Astrocyte (in vitro differentiated cells and primary cell): ENCODE data around the gene TUG1. TPM values are rescaled to one million over a fixed set of nuclear protein-coding genes. Genes with fewer than 3 reads are reported as not detected.

Source experiments
- DNase-seq: peaks from one replicate; pipeline ENCODE4 v3.0.0-alpha.2; 2010; ENCODE audit warnings: low read depth
- FAIRE-seq: peaks from 2 replicates; lab custom pipeline; 2011; peaks lifted over from hg19 to GRCh38; lab: Jason Lieb, UNC
- H2AFZ ChIP-seq: 2 replicates; pipeline ENCODE4 v1.6.0; 2012; ENCODE audit warnings: low read depth, low read length, inconsistent platforms
- H3K27ac ChIP-seq: 2 replicates; pipeline ENCODE4 v1.5.1; 2011; ENCODE audit warnings: low read depth, low read length, inconsistent platforms
- H3K27me3 ChIP-seq: 2 replicates; pipeline ENCODE4 v1.6.0; 2011; ENCODE audit warnings: low read length, inconsistent platforms; ENCODE audit not compliant: insufficient read depth
- H3K36me3 ChIP-seq: 2 replicates; pipeline ENCODE4 v1.5.1; 2011; ENCODE audit warnings: low read length, inconsistent platforms; ENCODE audit not compliant: insufficient read depth
- H3K4me1 ChIP-seq: 2 replicates; pipeline ENCODE4 v1.5.1; 2011; ENCODE audit warnings: low read length, inconsistent platforms; ENCODE audit not compliant: insufficient read depth
- H3K4me2 ChIP-seq: 2 replicates; pipeline ENCODE4 v1.6.0; 2012; ENCODE audit warnings: low read length, inconsistent platforms
- H3K4me3 ChIP-seq: 2 replicates; pipeline ENCODE4 v1.5.1; 2011; ENCODE audit warnings: low read depth, mild to moderate bottlenecking, low read length, inconsistent platforms; ENCODE audit not compliant: insufficient read depth
- H3K79me2 ChIP-seq: 2 replicates; pipeline ENCODE4 v1.6.0; 2012; ENCODE audit warnings: mild to moderate bottlenecking, low read length, inconsistent platforms; ENCODE audit not compliant: insufficient read depth
- H3K9ac ChIP-seq: 2 replicates; pipeline ENCODE4 v1.6.0; 2012; ENCODE audit warnings: mild to moderate bottlenecking, low read length, inconsistent platforms
- H3K9me3 ChIP-seq: 2 replicates; pipeline ENCODE4 v1.5.1; 2012; ENCODE audit warnings: low read depth, mild to moderate bottlenecking, low read length, inconsistent platforms; ENCODE audit not compliant: insufficient read depth
- H4K20me1 ChIP-seq: 2 replicates; pipeline ENCODE4 v1.6.0; 2012; ENCODE audit warnings: low read length, inconsistent platforms; ENCODE audit not compliant: insufficient read depth
- H3K27ac Mint-ChIP-seq: one replicate; pipeline ENCODE4 v1.8.0; 2021; ENCODE audit warnings: mild to moderate bottlenecking, mixed read lengths; ENCODE audit not compliant: unreplicated experiment
- H3K27me3 Mint-ChIP-seq: one replicate; pipeline ENCODE4 v1.8.0; 2021; ENCODE audit warnings: low read depth, mixed read lengths; ENCODE audit not compliant: unreplicated experiment
- H3K36me3 Mint-ChIP-seq: one replicate; pipeline ENCODE4 v1.8.0; 2021; ENCODE audit warnings: low read depth, mixed read lengths; ENCODE audit not compliant: unreplicated experiment
- H3K4me1 Mint-ChIP-seq: one replicate; pipeline ENCODE4 v1.8.0; 2021; ENCODE audit warnings: low read depth, mixed read lengths; ENCODE audit not compliant: unreplicated experiment
- H3K4me3 Mint-ChIP-seq: one replicate; pipeline ENCODE4 v1.8.0; 2021; ENCODE audit warnings: mild to moderate bottlenecking, moderate library complexity, mixed read lengths; ENCODE audit not compliant: unreplicated experiment
- H3K9me3 Mint-ChIP-seq: one replicate; pipeline ENCODE4 v1.8.0; 2021; ENCODE audit warnings: mild to moderate bottlenecking, mixed read lengths; ENCODE audit not compliant: unreplicated experiment
- EZH2 ChIP-seq: IDR thresholded peaks from 2 replicates; pipeline ENCODE4 v1.6.1; 2012; ENCODE audit warnings: mild to moderate bottlenecking, low read length, inconsistent platforms; ENCODE audit not compliant: insufficient read depth
- total RNA-seq: library from RNA; stranded (reverse); gene quantifications from 2 replicates; pipeline ENCODE4 v1.2.1, GENCODE V29; 2021
- TF ChIP-seq, protein P1 (sequence below): IDR thresholded peaks from 2 replicates; pipeline ENCODE4 v1.5.1; 2011; ENCODE audit warnings: low read depth, mild to moderate bottlenecking, inconsistent platforms, low read length, moderate library complexity; ENCODE audit not compliant: insufficient read depth

TUG1 gene
- total RNA-seq, 1 donor from 2014 or later = 107 TPM

DNA sequence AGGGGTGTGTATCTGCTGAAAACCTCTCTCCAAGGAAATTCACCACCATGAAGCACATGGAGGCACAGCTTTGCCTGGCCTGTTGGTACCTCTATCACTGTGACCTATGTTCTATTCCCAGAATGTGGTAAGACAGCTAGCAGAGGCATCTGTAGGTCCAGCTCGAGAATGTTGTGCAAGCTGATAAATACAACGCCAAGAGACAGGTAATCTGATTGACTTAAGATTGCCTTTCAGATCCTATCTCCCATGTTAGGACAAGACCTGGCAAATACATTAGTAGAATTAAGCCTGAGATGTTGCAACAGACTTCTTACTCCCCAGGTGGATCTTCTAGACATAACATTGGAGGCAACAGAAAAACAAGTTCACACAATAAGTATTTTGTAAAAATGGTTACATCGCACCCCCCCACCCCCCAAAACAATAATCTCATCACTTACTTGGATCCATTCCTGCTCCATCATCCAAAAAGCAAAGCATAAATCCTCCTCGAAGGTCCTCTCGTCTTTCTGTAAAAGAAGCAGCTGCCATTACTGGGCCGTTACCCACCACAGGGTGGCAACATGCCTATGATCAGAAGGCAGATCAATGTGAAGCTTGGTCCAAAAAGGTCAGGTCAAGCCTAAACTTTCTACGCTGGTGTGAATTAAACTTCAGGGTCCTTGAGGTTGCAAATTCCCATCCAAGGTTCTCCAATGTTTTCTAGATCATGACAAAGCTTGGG, 19.0 kb upstream of the TUG1 start:
- Histone ChIP-seq H2AFZ (no peak overlapping the region), H3K9ac (no peak overlapping the region), H3K9me3 (no peaks in the 10 kb centered on the region), H3K4me2 (no peak overlapping the region), H3K27ac (no peak overlapping the region), H3K36me3 (peaks cover 56% of the 10 kb centered on the region), H4K20me1 (peaks cover 46% of the 10 kb centered on the region), H3K79me2 (peaks cover 4% of the 10 kb centered on the region), H3K4me3 (no peak overlapping the region), H3K4me1 (no peaks in the 10 kb centered on the region), H3K27me3 (no peaks in the 10 kb centered on the region)
- TF ChIP-seq EZH2 = no peak
- TF ChIP-seq, protein P1, sequence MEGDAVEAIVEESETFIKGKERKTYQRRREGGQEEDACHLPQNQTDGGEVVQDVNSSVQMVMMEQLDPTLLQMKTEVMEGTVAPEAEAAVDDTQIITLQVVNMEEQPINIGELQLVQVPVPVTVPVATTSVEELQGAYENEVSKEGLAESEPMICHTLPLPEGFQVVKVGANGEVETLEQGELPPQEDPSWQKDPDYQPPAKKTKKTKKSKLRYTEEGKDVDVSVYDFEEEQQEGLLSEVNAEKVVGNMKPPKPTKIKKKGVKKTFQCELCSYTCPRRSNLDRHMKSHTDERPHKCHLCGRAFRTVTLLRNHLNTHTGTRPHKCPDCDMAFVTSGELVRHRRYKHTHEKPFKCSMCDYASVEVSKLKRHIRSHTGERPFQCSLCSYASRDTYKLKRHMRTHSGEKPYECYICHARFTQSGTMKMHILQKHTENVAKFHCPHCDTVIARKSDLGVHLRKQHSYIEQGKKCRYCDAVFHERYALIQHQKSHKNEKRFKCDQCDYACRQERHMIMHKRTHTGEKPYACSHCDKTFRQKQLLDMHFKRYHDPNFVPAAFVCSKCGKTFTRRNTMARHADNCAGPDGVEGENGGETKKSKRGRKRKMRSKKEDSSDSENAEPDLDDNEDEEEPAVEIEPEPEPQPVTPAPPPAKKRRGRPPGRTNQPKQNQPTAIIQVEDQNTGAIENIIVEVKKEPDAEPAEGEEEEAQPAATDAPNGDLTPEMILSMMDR = no peak
- H3K27me3 Mint-ChIP-seq = no peaks in the 10 kb centered on the region
- no peak overlapping the region for H3K27ac Mint-ChIP-seq
- FAIRE-seq = no peak
- H3K9me3 Mint-ChIP-seq = no peaks in the 10 kb centered on the region
- H3K36me3 Mint-ChIP-seq = peaks cover 45% of the 10 kb centered on the region
- no peak overlapping the region for H3K4me3 Mint-ChIP-seq
- no peak for DNase-seq
- H3K4me1 Mint-ChIP-seq = peaks cover 13% of the 10 kb centered on the region

DNA sequence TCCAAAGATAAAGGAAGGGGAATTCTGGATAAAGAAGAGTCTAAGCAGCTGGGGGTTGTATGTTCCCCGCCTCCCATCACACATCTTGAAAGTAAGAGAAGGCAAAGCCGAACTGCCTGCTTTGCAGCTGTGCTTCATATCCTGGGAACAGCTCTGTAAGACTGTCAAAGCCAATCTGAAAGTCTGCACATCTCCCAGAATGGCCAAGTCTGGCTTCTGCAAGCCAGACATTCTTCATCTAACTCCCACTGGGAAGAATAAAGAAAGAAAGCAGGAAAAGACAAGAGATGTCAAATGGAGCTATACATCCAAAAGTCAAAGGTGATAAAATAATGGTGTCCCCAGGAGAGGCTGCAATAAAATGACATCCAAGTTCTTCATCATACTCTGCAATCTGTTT, 15.9 kb upstream of the TUG1 start:
- no peaks in the 10 kb centered on the region for H3K27me3 Mint-ChIP-seq
- H3K27me3 ChIP-seq = no peaks in the 10 kb centered on the region
- no peak overlapping the region for H3K27ac ChIP-seq
- DNase-seq = no peak
- no peak overlapping the region for H3K9ac ChIP-seq
- H3K79me2 ChIP-seq = peaks cover 4% of the 10 kb centered on the region
- no peaks in the 10 kb centered on the region for H3K4me1 ChIP-seq
- H3K27ac Mint-ChIP-seq = no peak overlapping the region
- no peaks in the 10 kb centered on the region for H3K9me3 ChIP-seq
- H3K36me3 ChIP-seq = peaks cover 33% of the 10 kb centered on the region
- peaks cover 36% of the 10 kb centered on the region for H4K20me1 ChIP-seq
- no peak overlapping the region for H3K4me2 ChIP-seq
- peaks cover 12% of the 10 kb centered on the region for H3K4me1 Mint-ChIP-seq
- no peak overlapping the region for H3K4me3 Mint-ChIP-seq
- no peak overlapping the region for H3K4me3 ChIP-seq
- no peak for FAIRE-seq
- no peak overlapping the region for H2AFZ ChIP-seq
- TF ChIP-seq EZH2 = no peak
- TF ChIP-seq, protein P1 = no peak
- H3K36me3 Mint-ChIP-seq = peaks cover 30% of the 10 kb centered on the region
- H3K9me3 Mint-ChIP-seq = no peaks in the 10 kb centered on the region

DNA sequence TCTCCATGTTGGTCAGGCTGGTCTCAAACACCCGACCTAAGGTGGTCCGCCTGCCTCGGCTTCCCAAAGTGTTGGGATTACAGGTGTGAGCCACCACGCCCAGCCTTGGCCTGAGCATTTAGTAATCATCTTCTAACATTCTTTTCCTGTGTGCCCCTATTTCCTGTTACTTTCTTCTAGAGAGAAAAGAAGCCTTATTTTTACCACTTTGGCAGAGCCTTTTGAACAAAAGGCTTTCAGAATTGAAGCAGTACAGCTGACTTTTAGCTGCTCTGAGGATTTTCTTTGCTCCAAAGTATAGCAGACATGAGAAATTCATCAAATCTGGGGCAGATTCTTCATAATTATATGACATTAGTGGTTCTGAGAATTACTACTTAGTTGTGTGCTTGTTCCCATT, 13.9 kb upstream of the TUG1 start:
- FAIRE-seq (no peak), DNase-seq (no peak)
- H3K27ac ChIP-seq = no peak overlapping the region
- H3K36me3 ChIP-seq = peaks cover 21% of the 10 kb centered on the region
- H3K4me2 ChIP-seq = no peak overlapping the region
- H3K27ac Mint-ChIP-seq = no peak overlapping the region
- H3K4me1 Mint-ChIP-seq = peaks cover 8% of the 10 kb centered on the region
- TF ChIP-seq, protein P1 = no peak
- TF ChIP-seq EZH2 = no peak
- H2AFZ ChIP-seq = no peak overlapping the region
- no peak overlapping the region for H3K4me3 Mint-ChIP-seq
- no peaks in the 10 kb centered on the region for H3K9me3 ChIP-seq
- H3K9me3 Mint-ChIP-seq = no peaks in the 10 kb centered on the region
- H3K9ac ChIP-seq = no peak overlapping the region
- no peaks in the 10 kb centered on the region for H3K27me3 Mint-ChIP-seq
- peaks cover 22% of the 10 kb centered on the region for H4K20me1 ChIP-seq
- no peak overlapping the region for H3K4me3 ChIP-seq
- peaks cover 13% of the 10 kb centered on the region for H3K79me2 ChIP-seq
- H3K36me3 Mint-ChIP-seq = peaks cover 22% of the 10 kb centered on the region
- no peaks in the 10 kb centered on the region for H3K27me3 ChIP-seq
- H3K4me1 ChIP-seq = no peaks in the 10 kb centered on the region
